GM12878 (cell line): ENCODE measurements around the gene MED31. TPM values are rescaled to one million over a fixed set of nuclear protein-coding genes. Genes with fewer than 3 reads are reported as not detected.

Experiments
- ATAC-seq: fragments of 200-7000 bp; cut with Tn5 transposase; 3 replicates; pipeline ENCODE4 v1.9.1; 2020; ENCODE audit warnings: mild to moderate bottlenecking, moderate library complexity
- BruUV-seq: library from RNA; stranded (reverse); fragments of 400-500 nt; replicated peaks from 2 replicates; lab custom pipeline; 2021; lab: Mats Ljungman, UMichigan
- CTCF ChIA-PET: fragments of 300-600 bp; sonication (Branson Sonifier 250); formaldehyde crosslinking; extraction: SDS; loops from one replicate; lab custom pipeline; 2021; ENCODE audit warnings: inconsistent platforms; lab: Yijun Ruan, JAX
- POLR2A ChIA-PET: fragments of 350-600 bp; formaldehyde crosslinking; extraction: SDS; loops from one replicate; lab custom pipeline; 2021; ENCODE audit warnings: inconsistent platforms; lab: Charles Lee
- RAD21 ChIA-PET: fragments of 300-600 bp; sonication (Branson Sonifier 250); formaldehyde crosslinking; loops from one replicate; lab custom pipeline; 2023; ENCODE audit warnings: antibody characterized with exemption; ENCODE audit not compliant: unreplicated experiment; lab: Charles Lee
- SMC1A ChIA-PET: fragments of 300-600 bp; sonication (Branson Sonifier 250); formaldehyde crosslinking; loops from one replicate; lab custom pipeline; 2023; ENCODE audit not compliant: unreplicated experiment, uncharacterized antibody; lab: Charles Lee
- DNase-seq: peaks from one replicate; pipeline ENCODE4 v3.0.0-alpha.2; 2011; ENCODE audit warnings: low read depth, low spot score
- FAIRE-seq: peaks from 3 replicates; lab custom pipeline; 2011; peaks lifted over from hg19 to GRCh38; lab: Jason Lieb, UNC
- H2AFZ ChIP-seq: 2 replicates; pipeline ENCODE4 v1.6.0; 2011; ENCODE audit warnings: low read depth, low read length, control low read depth; ENCODE audit not compliant: control insufficient read depth
- H3K27ac ChIP-seq: 2 replicates; pipeline ENCODE4 v1.5.1; 2011; ENCODE audit warnings: control low read depth; ENCODE audit not compliant: control insufficient read depth, insufficient read depth
- H3K27me3 ChIP-seq, 2 experiments: replicated peaks in 1 of 2; 2 replicates each; pipeline versions ENCODE4 v1.6.0 to v1.6.1; 2011; ENCODE audit warnings: low read length in 1 of 2; ENCODE audit not compliant: control insufficient read depth in 2 of 2, insufficient read depth in 2 of 2
- H3K36me3 ChIP-seq, 2 experiments: 2 replicates each; pipeline ENCODE4 v1.5.1; 2011; ENCODE audit warnings: low read length in 1 of 2; ENCODE audit not compliant: control insufficient read depth in 2 of 2, insufficient read depth in 2 of 2
- H3K4me1 ChIP-seq: 2 replicates; pipeline ENCODE4 v1.6.1; 2011; ENCODE audit warnings: mild to moderate bottlenecking, low read length, moderate library complexity, mixed read lengths; ENCODE audit not compliant: control insufficient read depth, insufficient read depth
- H3K4me2 ChIP-seq: 2 replicates; pipeline ENCODE4 v1.6.0; 2011; ENCODE audit warnings: control low read depth; ENCODE audit not compliant: control insufficient read depth, insufficient read depth
- H3K4me3 ChIP-seq: fragments of 200-600 bp; sonication (generic); 2 replicates; pipeline ENCODE4 v1.5.1; 2016
- H3K79me2 ChIP-seq: 2 replicates; pipeline ENCODE4 v1.6.0; 2011; ENCODE audit warnings: low read length; ENCODE audit not compliant: control insufficient read depth, insufficient read depth
- H3K9ac ChIP-seq: 2 replicates; pipeline ENCODE4 v1.8.0; 2011; ENCODE audit warnings: low read length, control low read depth, mixed read lengths; ENCODE audit not compliant: control insufficient read depth, insufficient read depth
- H3K9me3 ChIP-seq: replicated peaks from 3 replicates; pipeline ENCODE4 v1.5.1; 2011; ENCODE audit warnings: mild to moderate bottlenecking, low read length; ENCODE audit not compliant: control insufficient read depth, insufficient read depth
- H4K20me1 ChIP-seq: 2 replicates; pipeline ENCODE4 v1.6.0; 2011; ENCODE audit not compliant: control insufficient read depth, insufficient read depth
- BRCA1 ChIP-seq: IDR thresholded peaks from 2 replicates; pipeline ENCODE4 v1.6.1; 2011; ENCODE audit warnings: low read depth, low read length, improper control_type of control experiment
- CHD4 ChIP-seq: fragments of 200-600 bp; sonication (generic); IDR thresholded peaks from 2 replicates; pipeline ENCODE4 v1.6.1; 2016; ENCODE audit warnings: mild to moderate bottlenecking
- FOXM1 ChIP-seq: IDR thresholded peaks from 2 replicates; pipeline ENCODE4 v1.6.1; 2012; ENCODE audit warnings: low read depth, mild to moderate bottlenecking, inconsistent platforms, low read length, moderate library complexity
- POLR2AphosphoS2 ChIP-seq: IDR thresholded peaks from 2 replicates; pipeline ENCODE4 v1.6.1; 2011; ENCODE audit warnings: low read depth, mild to moderate bottlenecking, low read length, improper control_type of control experiment, moderate library complexity
- RBBP5 ChIP-seq: fragments of 200-600 bp; sonication (generic); conservative IDR thresholded peaks from 2 replicates; pipeline ENCODE4 v1.6.1; 2016
- RELB ChIP-seq: fragments of 450-650 bp; IDR thresholded peaks from 2 replicates; pipeline ENCODE4 v1.6.1; 2017; ENCODE audit warnings: low read depth, mild to moderate bottlenecking, moderate library complexity
- whole genome bisulfite sequencing: methylation state at CpG from one replicate; pipeline ENCODE4 v1.1.6; 2016; ENCODE audit warnings: low lambda C conversion rate; ENCODE audit not compliant: insufficient replicate concordance, insufficient coverage; ENCODE audit errors: missing lambda C conversion rate; 5-methylcytosine and 5-hydroxymethylcytosine counted together
- in situ Hi-C: fragments of 300-500 bp; cut with MboI; formaldehyde crosslinking; loops from 9 replicates; pipeline ENCODE4 v1.14.3; 2018; ENCODE audit warnings: mixed read lengths
- intact Hi-C: fragments of 100-400 bp; cut with micrococcal nuclease; formaldehyde crosslinking; loops from one replicate; pipeline ENCODE4 v1.14.2; 2022; ENCODE audit not compliant: unreplicated experiment
- polyA plus RNA-seq, 11 experiments: library from polyadenylated mRNA; depleted of rRNA in 4 of 11; unstranded in 6 of 11; stranded (reverse) in 5 of 11; fragments of >200 nt; fragmentation: Nextera tagmentation in 4 of 11; fragmentation: Illumina TruSeq in 1 of 11; extraction: Ambion mirVana in 4 of 11; extraction: Trizol in 1 of 11; gene quantifications; 1 replicate in 1 of 11; 2 replicates in 10 of 11; pipeline versions ENCODE4 v1.2.1 to v1.2.3, GENCODE V29; 2011 to 2016; ENCODE audit warnings: inconsistent platforms in 2 of 11, missing spikeins in 2 of 11, low read depth in 1 of 11
- total RNA-seq, 4 experiments: library from RNA; depleted of rRNA in 3 of 4; stranded (reverse); fragments of >200 nt in 3 of 4; fragmentation: Illumina TruSeq in 1 of 4; extraction: Trizol in 1 of 4; gene quantifications; 2 replicates each; pipeline versions ENCODE4 v1.2.1 to v1.2.3, GENCODE V29; 2013 to 2021

Gene MED31
- total and polyA plus RNA-seq, 10 of the 15 experiments (the other 5 are each of a cell fraction or from before 2014, with no cell fraction given) = 14.4 to 71.1 (median 34.6) TPM

GRCh38 chr17:6669479-6670212, 18.2 kb upstream of the MED31 start:
- SMC1A ChIA-PET = no interaction called here
- FAIRE-seq = no peak
- TF ChIP-seq POLR2AphosphoS2 = no peak
- TF ChIP-seq BRCA1 = no peak
- no peak for TF ChIP-seq RBBP5
- no peak for TF ChIP-seq FOXM1
- no peak for TF ChIP-seq CHD4
- no peak for TF ChIP-seq RELB
- TF ChIP-seq, all 136 proteins: peak for 0
- no peaks in the 10 kb centered on the region for H3K4me1 ChIP-seq
- H3K4me3 ChIP-seq = no peak overlapping the region
- no peak overlapping the region for H2AFZ ChIP-seq
- no peaks in the 10 kb centered on the region for H4K20me1 ChIP-seq
- in situ Hi-C loops = no loop called here
- no peaks in the 10 kb centered on the region for H3K79me2 ChIP-seq
- ChIA-PET RAD21 (interaction anchor here (0.9 kb wide), 1 partner anchor 85 kb away, joined by 3 read pairs; no protein-coding TSS in a partner anchor), CTCF (interaction anchor here (1.1 kb wide), 1 partner anchor 32 kb away, joined by 3 read pairs; no protein-coding TSS in a partner anchor), POLR2A (interaction anchor here (0.6 kb wide), 2 partner anchors 177 to 336 kb away, joined by 4 read pairs; no protein-coding TSS in a partner anchor)
- H3K36me3 ChIP-seq = no peaks in the 10 kb centered on the region
- WGBS = 70% methylated on average over 10 of the region's 10 CpGs
- H3K27me3 ChIP-seq = no peaks in the 10 kb centered on the region
- H3K9ac ChIP-seq = no peak overlapping the region
- intact Hi-C loops = loop anchor here (5.0 to 10.0 kb wide), 2 partner anchors 85 to 243 kb away; partner anchors contain the start of gene XAF1
- no peak for DNase-seq
- H3K9me3 ChIP-seq = no peaks in the 10 kb centered on the region
- ATAC-seq = no peak
- no peak overlapping the region for H3K4me2 ChIP-seq
- BruUV-seq = no TSS peak
- no peak overlapping the region for H3K27ac ChIP-seq
